ENCODE results near the gene INAVA.

Gene INAVA

GRCh38 chr1:200877010-200877409, 17.7 kb upstream of the INAVA start:
- DNase-seq (ENCODE audit: low read depth in 2 of 2), result no peak

- peak in 1 of 2 donors; percentile 39 for DNase-seq (ENCODE audit: low read depth in 2 of 2)
These were observed 16.7 kb upstream of the INAVA start for GRCh38 chr1:200877839-200878551.

GRCh38 chr1:200880212-200880611, 14.5 kb upstream of the INAVA start:
- no peak for DNase-seq (ENCODE audit: low read depth in 2 of 2)

- DNase-seq (ENCODE audit: low read depth in 2 of 2), result no peak
These were observed 11.6 kb upstream of the INAVA start for GRCh38 chr1:200883118-200883517.

GRCh38 chr1:200885623-200886402, 8.9 kb upstream of the INAVA start:
- DNase-seq (ENCODE audit: low read depth in 2 of 2), result no peak

- DNase-seq (ENCODE audit: low read depth in 2 of 2), result no peak
These were observed 8.1 kb upstream of the INAVA start for GRCh38 chr1:200886594-200886993.

- no peak for DNase-seq (ENCODE audit: low read depth in 2 of 2)
These were observed 7.7 kb upstream of the INAVA start for GRCh38 chr1:200887036-200887435.

- DNase-seq (ENCODE audit: low read depth in 2 of 2), result no peak
These were observed 6.8 kb upstream of the INAVA start for GRCh38 chr1:200887772-200888348.

GRCh38 chr1:200888349-200888838, 6.3 kb upstream of the INAVA start:
- DNase-seq (ENCODE audit: low read depth in 2 of 2), result peak; percentile 49 to 62

GRCh38 chr1:200889571-200889970, 5.1 kb upstream of the INAVA start:
- no peak for DNase-seq (ENCODE audit: low read depth in 2 of 2)

GRCh38 chr1:200890027-200890426, 4.7 kb upstream of the INAVA start:
- DNase-seq (ENCODE audit: low read depth in 2 of 2), result no peak

- no peak for DNase-seq (ENCODE audit: low read depth in 2 of 2)
These were observed 3.6 kb upstream of the INAVA start for GRCh38 chr1:200890818-200891773.

- no peak for DNase-seq (ENCODE audit: low read depth in 2 of 2)
These were observed 2.9 kb upstream of the INAVA start for GRCh38 chr1:200891774-200892157.

GRCh38 chr1:200892546-200892945, 2.2 kb upstream of the INAVA start:
- no peak for DNase-seq (ENCODE audit: low read depth in 2 of 2)

GRCh38 chr1:200892958-200893357, 1.7 kb upstream of the INAVA start:
- no peak for DNase-seq (ENCODE audit: low read depth in 2 of 2)

- no peak for DNase-seq (ENCODE audit: low read depth in 2 of 2)
These were observed 1.2 kb upstream of the INAVA start for GRCh38 chr1:200893411-200893901.

- no peak for DNase-seq (ENCODE audit: low read depth in 2 of 2)
These were observed 716 bp downstream of the INAVA start for GRCh38 chr1:200895443-200895789.

- DNase-seq (ENCODE audit: low read depth in 2 of 2), result no peak
These were observed 1.3 kb downstream of the INAVA start for GRCh38 chr1:200895801-200896530.

- DNase-seq (ENCODE audit: low read depth in 2 of 2), result no peak
These were observed 2.0 kb downstream of the INAVA start for GRCh38 chr1:200896531-200897196.

- no peak for DNase-seq (ENCODE audit: low read depth in 2 of 2)
These were observed 2.6 kb downstream of the INAVA start for GRCh38 chr1:200897259-200897658.
